ENCODE results near the gene SCFD2.
"Not testable (repeated sequence)": the region's sequence is repeated elsewhere in the genome, so short reads cannot be mapped to it uniquely, and the experiment has no call there.

The SCFD2 gene

GRCh38 chr4:53059256-53059655 is 306.6 kb downstream of the SCFD2 start:
- no peak overlapping the region for H3K4me3 ChIP-seq (ENCODE audit: control insufficient read depth, low read depth, low read length)
- no peak for TF ChIP-seq CTCF (conservative IDR thresholded peaks at IDR 0.05; ENCODE audit: control insufficient read depth, insufficient read depth, low read depth, low read length)
- DNase-seq (ENCODE audit: low read depth), result no peak

- no peak for DNase-seq (ENCODE audit: low read depth)
- no peak for TF ChIP-seq CTCF (conservative IDR thresholded peaks at IDR 0.05; ENCODE audit: control insufficient read depth, insufficient read depth, low read depth, low read length)
Observed at GRCh38 chr4:53057679-53058078, 308.2 kb downstream of the SCFD2 start.

GRCh38 chr4:53057108-53057507 is 308.8 kb downstream of the SCFD2 start:
- DNase-seq (ENCODE audit: low read depth); H3K4me3 ChIP-seq (ENCODE audit: control insufficient read depth, low read depth, low read length): not testable (repeated sequence)

More at GRCh38 chr4:53057679-53058078, 308.2 kb downstream of the SCFD2 start:
- H3K4me3 ChIP-seq (ENCODE audit: control insufficient read depth, low read depth, low read length), result no peak overlapping the region

- no peak for DNase-seq (ENCODE audit: low read depth)
- H3K4me3 ChIP-seq (ENCODE audit: control insufficient read depth, low read depth, low read length), result no peak overlapping the region
- no peak for TF ChIP-seq CTCF (conservative IDR thresholded peaks at IDR 0.05; ENCODE audit: control insufficient read depth, insufficient read depth, low read depth, low read length)
Observed at GRCh38 chr4:53055716-53056403, 310.0 kb downstream of the SCFD2 start.

- no peak overlapping the region for H3K4me3 ChIP-seq (ENCODE audit: control insufficient read depth, low read depth, low read length)
- DNase-seq (ENCODE audit: low read depth), result peak; percentile 86
- no peak for TF ChIP-seq CTCF (conservative IDR thresholded peaks at IDR 0.05; ENCODE audit: control insufficient read depth, insufficient read depth, low read depth, low read length)
Observed at GRCh38 chr4:53055274-53055673, 310.6 kb downstream of the SCFD2 start.

GRCh38 chr4:53050361-53050774 is 315.5 kb downstream of the SCFD2 start:
- no peak overlapping the region for H3K4me3 ChIP-seq (ENCODE audit: control insufficient read depth, low read depth, low read length)
- no peak for DNase-seq (ENCODE audit: low read depth)
- no peak for TF ChIP-seq CTCF (conservative IDR thresholded peaks at IDR 0.05; ENCODE audit: control insufficient read depth, insufficient read depth, low read depth, low read length)

- H3K4me3 ChIP-seq (ENCODE audit: control insufficient read depth, low read depth, low read length), result no peak overlapping the region
- DNase-seq (ENCODE audit: low read depth), result no peak
- TF ChIP-seq CTCF (conservative IDR thresholded peaks at IDR 0.05; ENCODE audit: control insufficient read depth, insufficient read depth, low read depth, low read length), result no peak
Observed at GRCh38 chr4:53049528-53049927, 316.3 kb downstream of the SCFD2 start.

Measured in fibroblast of mammary gland (primary cell).